Natural killer cell (primary cell): ENCODE results near the gene EDIL3. TPM values are rescaled to one million over a fixed set of nuclear protein-coding genes. Genes with fewer than 3 reads are reported as not detected.

Experiments
- ATAC-seq, 3 donors: fragments of 150-1000 bp in 2 of 3; fragments of 200-7000 bp in 1 of 3; cut with Tn5 transposase; 1 replicate in 1 of 3; 2 replicates in 2 of 3; pipeline ENCODE4 v1.10.0; 2021; ENCODE audit warnings: mild to moderate bottlenecking in 2 of 3, moderate library complexity in 2 of 3
- DNase-seq, 2 donors: peaks; one replicate each; pipeline versions ENCODE4 v3.0.0 to v3.0.0-alpha.2; 2013 to 2021; ENCODE audit warnings: mixed read lengths in 1 of 2
- H3K27ac ChIP-seq: one replicate; pipeline ENCODE4 v1.5.1; 2013; ENCODE audit warnings: mild to moderate bottlenecking, low read length
- H3K27me3 ChIP-seq: one replicate; pipeline ENCODE4 v1.6.1; 2013; ENCODE audit warnings: low read length; ENCODE audit not compliant: control insufficient read depth, insufficient read depth
- H3K36me3 ChIP-seq: one replicate; pipeline ENCODE4 v1.6.1; 2013; ENCODE audit warnings: low read length; ENCODE audit not compliant: control insufficient read depth, insufficient read depth
- H3K4me1 ChIP-seq: one replicate; pipeline ENCODE4 v1.6.1; 2013; ENCODE audit warnings: low read length; ENCODE audit not compliant: control insufficient read depth, insufficient read depth
- H3K4me3 ChIP-seq: one replicate; pipeline ENCODE4 v1.5.1; 2013; ENCODE audit warnings: low read length
- H3K9me3 ChIP-seq: one replicate; pipeline ENCODE4 v1.6.1; 2013; ENCODE audit warnings: low read length; ENCODE audit not compliant: control insufficient read depth, insufficient read depth
- H3K27ac Mint-ChIP-seq, 2 donors: one replicate each; pipeline ENCODE4 v1.8.0; 2022; ENCODE audit warnings: mild to moderate bottlenecking in 2 of 2, mixed read lengths in 2 of 2, moderate library complexity in 1 of 2
- H3K27me3 Mint-ChIP-seq, 2 donors: one replicate each; pipeline ENCODE4 v1.8.0; 2022; ENCODE audit warnings: low read depth in 2 of 2, mixed read lengths in 2 of 2
- H3K36me3 Mint-ChIP-seq: one replicate; pipeline ENCODE4 v1.8.0; 2022; ENCODE audit warnings: mixed read lengths
- H3K4me1 Mint-ChIP-seq, 2 donors: one replicate each; pipeline ENCODE4 v1.8.0; 2022; ENCODE audit warnings: mixed read lengths in 2 of 2
- H3K4me3 Mint-ChIP-seq: one replicate; pipeline ENCODE4 v1.8.0; 2022; ENCODE audit warnings: mild to moderate bottlenecking, moderate library complexity, mixed read lengths
- H3K9me3 Mint-ChIP-seq, 2 donors: one replicate each; pipeline ENCODE4 v1.8.0; 2022; ENCODE audit warnings: mixed read lengths in 2 of 2
- CTCF ChIP-seq: fragments of 200-600 bp; IDR thresholded peaks from one replicate; pipeline ENCODE4 v1.8.0; 2022; ENCODE audit warnings: antibody characterized with exemption
- WGBS: methylation state at CpG from one replicate; pipeline ENCODE4 v1.1.7; 2013; ENCODE audit warnings: missing lambda C conversion rate; ENCODE audit not compliant: insufficient coverage; 5-methylcytosine and 5-hydroxymethylcytosine counted together
- intact Hi-C: fragments of 100-400 bp; cut with micrococcal nuclease; formaldehyde crosslinking; loops from one replicate; pipeline ENCODE4 v1.14.2; 2022
- total RNA-seq, 4 donors: library from RNA; stranded (reverse); fragments of 120-200 nt in 1 of 4; gene quantifications; one replicate each; pipeline versions ENCODE4 v1.2.3 to v1.2.4, GENCODE V29; 2013 to 2022

Gene EDIL3
- total RNA-seq, 3 donors from 2014 or later (not counting 1 experiment from before 2014, with no cell fraction given) = not detected

GRCh38 chr5:84272771-84273516 lies 111.7 kb downstream of the EDIL3 start:
- no peaks in the 10 kb centered on the region for H3K36me3 Mint-ChIP-seq
- DNase-seq = no peak
- no peaks in the 10 kb centered on the region for H3K9me3 ChIP-seq
- H3K27me3 Mint-ChIP-seq = no peaks in the 10 kb centered on the region
- no peak overlapping the region for H3K27ac ChIP-seq
- no peak overlapping the region for H3K27ac Mint-ChIP-seq
- H3K27me3 ChIP-seq = no peaks in the 10 kb centered on the region
- H3K9me3 Mint-ChIP-seq = no peaks in the 10 kb centered on the region
- no peak overlapping the region for H3K4me3 Mint-ChIP-seq
- no peak overlapping the region for H3K4me3 ChIP-seq
- H3K4me1 Mint-ChIP-seq = no peaks in the 10 kb centered on the region
- 77% methylated on average over 4 of the region's 6 CpGs for WGBS
- H3K4me1 ChIP-seq = no peaks in the 10 kb centered on the region
- intact Hi-C loops = no loop called here
- no peak for ATAC-seq
- TF ChIP-seq CTCF = no peak
- no peaks in the 10 kb centered on the region for H3K36me3 ChIP-seq

- no peaks in the 10 kb centered on the region for H3K4me1 ChIP-seq
- H3K27me3 ChIP-seq = no peaks in the 10 kb centered on the region
- DNase-seq (no peak), ATAC-seq (no peak)
- no peaks in the 10 kb centered on the region for H3K9me3 ChIP-seq
- TF ChIP-seq CTCF = no peak
- Mint-ChIP-seq H3K4me1 (no peaks in the 10 kb centered on the region), H3K9me3 (peaks cover 3 to 9% of the 10 kb centered on the region in 2 donors), H3K27ac (no peak overlapping the region), H3K4me3 (no peak overlapping the region), H3K36me3 (no peaks in the 10 kb centered on the region), H3K27me3 (no peaks in the 10 kb centered on the region)
- no peak overlapping the region for H3K4me3 ChIP-seq
- WGBS = 93% methylated on average over 3 of the region's 3 CpGs
- H3K27ac ChIP-seq = no peak overlapping the region
- intact Hi-C loops = no loop called here
- H3K36me3 ChIP-seq = no peaks in the 10 kb centered on the region
These were observed 118.7 kb downstream of the EDIL3 start for GRCh38 chr5:84265739-84266550.

GRCh38 chr5:84265130-84265529 lies 119.5 kb downstream of the EDIL3 start:
- Histone ChIP-seq H3K4me1 (no peaks in the 10 kb centered on the region), H3K9me3 (no peaks in the 10 kb centered on the region)

More at GRCh38 chr5:84265130-84265529, 119.5 kb downstream of the EDIL3 start:
- Mint-ChIP-seq H3K4me3 (no peak overlapping the region), H3K36me3 (no peaks in the 10 kb centered on the region), H3K4me1 (no peaks in the 10 kb centered on the region), H3K27ac (no peak overlapping the region), H3K27me3 (no peaks in the 10 kb centered on the region), H3K9me3 (peaks cover 3 to 9% of the 10 kb centered on the region in 2 donors)
- ATAC-seq (no peak), DNase-seq (no peak)
- WGBS = no CpG with 5 or more reads among the region's 2 CpGs
- Histone ChIP-seq H3K27me3 (no peaks in the 10 kb centered on the region), H3K27ac (no peak overlapping the region), H3K4me3 (no peak overlapping the region), H3K36me3 (no peaks in the 10 kb centered on the region)
- no peak for TF ChIP-seq CTCF
- intact Hi-C loops = no loop called here
